ENCODE data around the gene GDA.

The GDA gene

GRCh38 chr9:72292874-72293607, 143.8 kb downstream of the GDA start:
- H3K4me3 ChIP-seq (ENCODE audit: low read depth, low read length) = no peak overlapping the region
- H3K9me3 ChIP-seq = no peaks in the 10 kb centered on the region
- TF ChIP-seq, protein P1, sequence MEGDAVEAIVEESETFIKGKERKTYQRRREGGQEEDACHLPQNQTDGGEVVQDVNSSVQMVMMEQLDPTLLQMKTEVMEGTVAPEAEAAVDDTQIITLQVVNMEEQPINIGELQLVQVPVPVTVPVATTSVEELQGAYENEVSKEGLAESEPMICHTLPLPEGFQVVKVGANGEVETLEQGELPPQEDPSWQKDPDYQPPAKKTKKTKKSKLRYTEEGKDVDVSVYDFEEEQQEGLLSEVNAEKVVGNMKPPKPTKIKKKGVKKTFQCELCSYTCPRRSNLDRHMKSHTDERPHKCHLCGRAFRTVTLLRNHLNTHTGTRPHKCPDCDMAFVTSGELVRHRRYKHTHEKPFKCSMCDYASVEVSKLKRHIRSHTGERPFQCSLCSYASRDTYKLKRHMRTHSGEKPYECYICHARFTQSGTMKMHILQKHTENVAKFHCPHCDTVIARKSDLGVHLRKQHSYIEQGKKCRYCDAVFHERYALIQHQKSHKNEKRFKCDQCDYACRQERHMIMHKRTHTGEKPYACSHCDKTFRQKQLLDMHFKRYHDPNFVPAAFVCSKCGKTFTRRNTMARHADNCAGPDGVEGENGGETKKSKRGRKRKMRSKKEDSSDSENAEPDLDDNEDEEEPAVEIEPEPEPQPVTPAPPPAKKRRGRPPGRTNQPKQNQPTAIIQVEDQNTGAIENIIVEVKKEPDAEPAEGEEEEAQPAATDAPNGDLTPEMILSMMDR (IDR thresholded peaks at IDR 0.05; ENCODE audit: low read depth, low read length) = no peak
- no peaks in the 10 kb centered on the region for H3K4me1 ChIP-seq
- no peak for DNase-seq
- H3K36me3 ChIP-seq = no peaks in the 10 kb centered on the region
- no peaks in the 10 kb centered on the region for H3K27me3 ChIP-seq

DNA sequence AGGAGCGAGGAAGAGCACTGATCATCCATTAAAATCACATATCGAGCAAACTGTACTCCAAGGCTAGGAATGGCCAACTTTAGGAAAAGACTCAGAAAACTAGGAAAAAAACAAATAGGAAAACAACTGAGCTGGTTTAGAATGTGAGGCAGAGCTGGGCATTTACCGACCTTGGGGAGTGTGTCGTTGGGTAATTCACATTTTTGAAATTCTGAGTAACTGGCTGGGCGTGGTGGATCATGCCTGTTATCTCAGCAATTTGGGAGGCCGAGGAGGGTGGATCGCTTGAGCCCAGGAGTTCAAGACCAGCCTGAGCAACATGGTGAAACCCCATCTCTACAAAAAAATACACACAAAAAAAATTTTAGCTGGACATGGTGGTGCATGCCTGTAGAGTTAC, 145.7 kb downstream of the GDA start:
- H3K9me3 ChIP-seq = no peaks in the 10 kb centered on the region
- no peaks in the 10 kb centered on the region for H3K36me3 ChIP-seq
- TF ChIP-seq, protein P1 (IDR thresholded peaks at IDR 0.05; ENCODE audit: low read depth, low read length) = no peak
- H3K4me3 ChIP-seq (ENCODE audit: low read depth, low read length) = no peak overlapping the region
- DNase-seq = no peak
- H3K27me3 ChIP-seq = no peaks in the 10 kb centered on the region
- H3K4me1 ChIP-seq = no peaks in the 10 kb centered on the region

GRCh38 chr9:72297516-72297915, 148.3 kb downstream of the GDA start:
- no peak for DNase-seq
- H3K9me3 ChIP-seq = no peaks in the 10 kb centered on the region
- no peaks in the 10 kb centered on the region for H3K4me1 ChIP-seq
- H3K36me3 ChIP-seq = no peaks in the 10 kb centered on the region
- H3K27me3 ChIP-seq = no peaks in the 10 kb centered on the region
- no peak overlapping the region for H3K4me3 ChIP-seq (ENCODE audit: low read depth, low read length)
- TF ChIP-seq, protein P1 (IDR thresholded peaks at IDR 0.05; ENCODE audit: low read depth, low read length) = no peak

DNA sequence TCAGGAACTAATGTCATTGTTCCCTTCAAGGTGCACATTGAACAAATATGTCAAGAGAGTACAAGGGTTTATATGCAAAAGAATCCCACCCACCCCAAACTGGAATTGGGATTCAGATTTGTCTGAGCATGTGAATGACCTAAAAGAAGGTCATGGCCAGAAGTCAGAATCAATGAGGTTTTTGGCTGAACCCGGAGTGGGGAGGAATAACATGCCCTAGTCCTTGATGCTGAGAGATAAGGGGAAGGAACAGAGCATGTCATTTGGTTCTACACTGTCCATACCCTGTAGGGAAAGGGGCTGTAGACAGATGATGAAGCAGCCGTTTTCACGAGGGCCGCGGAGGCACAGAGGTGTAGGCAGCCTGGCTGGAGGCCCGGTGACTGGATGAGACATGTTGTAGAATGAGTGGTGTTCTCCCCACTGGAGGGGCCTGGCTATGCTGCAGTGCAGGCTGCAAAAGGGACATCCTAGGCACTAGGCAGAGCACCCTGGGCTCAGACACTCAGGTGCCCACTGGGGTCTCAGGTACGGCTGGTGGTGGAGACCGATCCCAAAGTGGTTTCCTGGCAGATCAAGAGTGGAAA, 149.9 kb downstream of the GDA start:
- Histone ChIP-seq H3K4me1 (no peaks in the 10 kb centered on the region), H3K36me3 (no peaks in the 10 kb centered on the region), H3K4me3 (ENCODE audit: low read depth, low read length) (no peak overlapping the region), H3K9me3 (no peaks in the 10 kb centered on the region), H3K27me3 (no peaks in the 10 kb centered on the region)
- TF ChIP-seq, protein P1 (IDR thresholded peaks at IDR 0.05; ENCODE audit: low read depth, low read length) = no peak
- DNase-seq = no peak

- Histone ChIP-seq H3K4me3 (ENCODE audit: low read depth, low read length) (no peak overlapping the region), H3K36me3 (no peaks in the 10 kb centered on the region), H3K9me3 (no peaks in the 10 kb centered on the region), H3K4me1 (no peaks in the 10 kb centered on the region), H3K27me3 (no peaks in the 10 kb centered on the region)
- TF ChIP-seq, protein P1 (IDR thresholded peaks at IDR 0.05; ENCODE audit: low read depth, low read length) = no peak
- no peak for DNase-seq
Observed at GRCh38 chr9:72300873-72301272, 151.6 kb downstream of the GDA start.
